Right atrium auricular region (tissue), 2 donors: ENCODE results near the gene STBD1. TPM values are rescaled to one million over a fixed set of nuclear protein-coding genes. Genes with fewer than 3 reads are reported as not detected.

Source experiments
- DNase-seq: peaks from one replicate; pipeline ENCODE4 v3.0.0-alpha.2; 2019; ENCODE audit warnings: low spot score
- H3K27ac ChIP-seq, 2 donors: fragments of 200-600 bp; sonication (generic); 1 replicate in 1 of 2; 2 replicates in 1 of 2; pipeline ENCODE4 v1.5.1; 2016 to 2019
- H3K27me3 ChIP-seq, 2 donors: fragments of 200-600 bp; sonication (generic); one replicate each; pipeline versions ENCODE4 v1.5.1 to v1.6.0; 2017 to 2019
- H3K36me3 ChIP-seq: fragments of 200-600 bp; sonication (generic); one replicate; pipeline ENCODE4 v1.5.1; 2016
- H3K4me1 ChIP-seq, 2 donors: fragments of 200-600 bp; sonication (generic); one replicate each; pipeline versions ENCODE4 v1.5.1 to v1.6.0; 2017 to 2019
- H3K4me3 ChIP-seq, 2 donors: fragments of 200-600 bp; sonication (generic); 1 replicate in 1 of 2; 2 replicates in 1 of 2; pipeline ENCODE4 v1.5.1; 2017 to 2019; ENCODE audit warnings: mild to moderate bottlenecking in 1 of 2, moderate library complexity in 1 of 2
- H3K9me3 ChIP-seq, 2 donors: fragments of 200-600 bp; sonication (generic); one replicate each; pipeline ENCODE4 v1.5.1; 2019
- total RNA-seq, 2 donors: library from RNA; depleted of rRNA; stranded (reverse); fragments of >200 nt; gene quantifications; one replicate each; pipeline ENCODE4 v1.1.0, GENCODE V29; 2016
- TF ChIP-seq, protein P1 (sequence below), 2 donors: fragments of 200-600 bp; sonication (generic); IDR thresholded peaks; one replicate each; pipeline ENCODE4 v1.5.1; 2019; ENCODE audit warnings: antibody characterized with exemption in 2 of 2

Gene STBD1
- total RNA-seq, 2 donors from 2014 or later: 25.3 to 28.4 TPM

- H3K27me3 ChIP-seq: no peaks in the 10 kb centered on the region
- TF ChIP-seq, protein P1, sequence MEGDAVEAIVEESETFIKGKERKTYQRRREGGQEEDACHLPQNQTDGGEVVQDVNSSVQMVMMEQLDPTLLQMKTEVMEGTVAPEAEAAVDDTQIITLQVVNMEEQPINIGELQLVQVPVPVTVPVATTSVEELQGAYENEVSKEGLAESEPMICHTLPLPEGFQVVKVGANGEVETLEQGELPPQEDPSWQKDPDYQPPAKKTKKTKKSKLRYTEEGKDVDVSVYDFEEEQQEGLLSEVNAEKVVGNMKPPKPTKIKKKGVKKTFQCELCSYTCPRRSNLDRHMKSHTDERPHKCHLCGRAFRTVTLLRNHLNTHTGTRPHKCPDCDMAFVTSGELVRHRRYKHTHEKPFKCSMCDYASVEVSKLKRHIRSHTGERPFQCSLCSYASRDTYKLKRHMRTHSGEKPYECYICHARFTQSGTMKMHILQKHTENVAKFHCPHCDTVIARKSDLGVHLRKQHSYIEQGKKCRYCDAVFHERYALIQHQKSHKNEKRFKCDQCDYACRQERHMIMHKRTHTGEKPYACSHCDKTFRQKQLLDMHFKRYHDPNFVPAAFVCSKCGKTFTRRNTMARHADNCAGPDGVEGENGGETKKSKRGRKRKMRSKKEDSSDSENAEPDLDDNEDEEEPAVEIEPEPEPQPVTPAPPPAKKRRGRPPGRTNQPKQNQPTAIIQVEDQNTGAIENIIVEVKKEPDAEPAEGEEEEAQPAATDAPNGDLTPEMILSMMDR (IDR thresholded peaks at IDR 0.05): no peak
- peak overlapping the region; percentile 90 to 92 for H3K27ac ChIP-seq
- no peaks in the 10 kb centered on the region for H3K9me3 ChIP-seq
- peaks cover 0 to 39% of the 10 kb centered on the region in 2 donors for H3K4me1 ChIP-seq
- DNase-seq: no peak
- H3K4me3 ChIP-seq: peak overlapping the region; percentile 54 to 79
- peaks cover 16% of the 10 kb centered on the region for H3K36me3 ChIP-seq
These were observed 1.1 kb downstream of the STBD1 start for GRCh38 chr4:76307660-76308014.

GRCh38 chr4:76308548-76308947 is 2.0 kb downstream of the STBD1 start:
- TF ChIP-seq, protein P1 (IDR thresholded peaks at IDR 0.05): no peak
- H3K4me3 ChIP-seq: peak overlapping the region; percentile 54 to 79
- DNase-seq: peak; percentile 83

DNA sequence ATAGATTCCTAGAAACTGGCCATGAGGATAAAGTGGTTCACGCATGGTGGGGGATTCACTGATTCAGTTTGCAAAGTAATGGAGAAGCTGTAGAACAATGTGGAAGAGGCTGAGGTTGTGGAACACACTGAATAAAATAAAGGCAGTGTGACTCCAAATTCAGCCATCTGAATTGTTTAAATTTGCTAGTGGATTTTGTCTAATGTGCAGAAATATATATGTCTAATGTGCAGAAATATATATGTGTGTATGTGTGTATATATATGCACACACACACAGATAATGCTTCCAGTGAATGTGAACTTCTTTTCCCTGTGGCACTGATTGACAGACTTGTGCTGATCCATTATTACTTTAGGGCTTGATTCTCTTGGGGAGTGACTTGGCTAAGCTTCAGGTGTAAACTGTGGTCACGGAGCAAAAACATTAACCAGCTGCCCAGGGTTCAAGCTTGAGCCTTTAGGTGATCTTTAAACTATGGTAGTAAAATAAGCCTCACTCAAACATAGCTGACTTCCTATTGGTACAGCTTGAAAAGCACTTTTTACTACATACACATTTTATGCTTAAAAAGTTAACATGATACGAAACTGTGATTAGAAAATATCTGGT is 3.5 kb downstream of the STBD1 start:
- Histone ChIP-seq H3K4me1 (peaks cover 0 to 37% of the 10 kb centered on the region in 2 donors), H3K9me3 (no peaks in the 10 kb centered on the region), H3K4me3 (no peak overlapping the region), H3K27me3 (no peaks in the 10 kb centered on the region), H3K27ac (no peak overlapping the region), H3K36me3 (peaks cover 16% of the 10 kb centered on the region)
- TF ChIP-seq, protein P1 (IDR thresholded peaks at IDR 0.05): no peak
- DNase-seq: no peak

More at GRCh38 chr4:76308548-76308947, 2.0 kb downstream of the STBD1 start:
- Histone ChIP-seq H3K27me3 (no peaks in the 10 kb centered on the region), H3K36me3 (peaks cover 16% of the 10 kb centered on the region), H3K9me3 (no peaks in the 10 kb centered on the region), H3K27ac (peak overlapping the region; percentile 90 to 92), H3K4me1 (peaks cover 0 to 39% of the 10 kb centered on the region in 2 donors)

GRCh38 chr4:76310683-76311082 is 4.2 kb downstream of the STBD1 start:
- no peak for DNase-seq
- Histone ChIP-seq H3K4me1 (peaks cover 0 to 30% of the 10 kb centered on the region in 2 donors), H3K36me3 (peaks cover 16% of the 10 kb centered on the region), H3K27me3 (no peaks in the 10 kb centered on the region), H3K4me3 (no peak overlapping the region), H3K9me3 (no peaks in the 10 kb centered on the region), H3K27ac (no peak overlapping the region)
- TF ChIP-seq, protein P1 (IDR thresholded peaks at IDR 0.05): no peak

DNA sequence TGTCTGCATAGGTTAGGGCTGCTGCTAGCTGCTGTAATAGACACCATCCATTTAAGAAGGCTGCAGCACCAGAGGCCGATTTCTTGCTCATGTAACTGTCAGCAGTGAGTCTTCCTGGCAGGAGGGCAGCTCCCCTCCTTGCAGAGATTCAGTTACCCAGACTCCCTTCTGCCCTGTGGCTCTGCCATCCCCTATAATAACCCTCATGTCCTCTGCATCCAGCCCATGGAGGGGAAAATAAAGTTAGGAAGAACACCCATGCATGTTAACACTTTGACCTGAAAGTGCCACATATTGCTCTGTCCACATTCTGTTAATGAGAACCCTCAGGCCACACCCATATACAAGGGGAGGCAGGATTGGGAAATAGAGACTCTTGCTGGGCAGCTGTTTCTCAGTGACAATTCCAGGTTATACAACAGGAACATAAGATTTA is 5.4 kb downstream of the STBD1 start:
- Histone ChIP-seq H3K36me3 (peaks cover 16% of the 10 kb centered on the region), H3K4me1 (peaks cover 0 to 28% of the 10 kb centered on the region in 2 donors), H3K4me3 (no peak overlapping the region), H3K27me3 (no peaks in the 10 kb centered on the region), H3K27ac (peak overlapping the region in 1 of 2 donors; percentile 35), H3K9me3 (no peaks in the 10 kb centered on the region)
- TF ChIP-seq, protein P1 (IDR thresholded peaks at IDR 0.05): no peak
- DNase-seq: no peak

DNA sequence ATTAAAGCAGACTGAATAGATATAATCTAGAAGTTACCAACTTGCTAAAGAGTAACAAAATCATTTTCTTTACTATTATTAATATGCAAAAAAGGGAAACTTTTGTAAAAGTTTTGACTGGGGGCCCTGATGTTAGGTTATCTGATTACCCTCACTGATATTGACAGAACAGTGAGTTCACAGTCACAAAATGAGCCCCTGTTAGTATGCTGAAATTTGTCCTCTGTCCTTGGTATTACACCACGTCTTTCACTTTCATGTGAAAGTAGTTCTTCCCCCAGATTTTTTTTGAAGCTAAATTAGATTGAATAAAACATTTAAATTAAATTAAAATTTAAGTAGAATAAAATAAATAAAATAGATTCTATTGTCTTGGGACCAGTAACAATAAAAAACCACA is 5.9 kb downstream of the STBD1 start:
- H3K27me3 ChIP-seq: no peaks in the 10 kb centered on the region
- H3K9me3 ChIP-seq: no peaks in the 10 kb centered on the region
- H3K4me1 ChIP-seq: peaks cover 0 to 23% of the 10 kb centered on the region in 2 donors
- TF ChIP-seq, protein P1 (IDR thresholded peaks at IDR 0.05): no peak
- peaks cover 16% of the 10 kb centered on the region for H3K36me3 ChIP-seq
- H3K4me3 ChIP-seq: no peak overlapping the region
- DNase-seq: no peak
- H3K27ac ChIP-seq: peak overlapping the region in 1 of 2 donors; percentile 35
